ENCODE data around the gene C1orf74.

DNA sequence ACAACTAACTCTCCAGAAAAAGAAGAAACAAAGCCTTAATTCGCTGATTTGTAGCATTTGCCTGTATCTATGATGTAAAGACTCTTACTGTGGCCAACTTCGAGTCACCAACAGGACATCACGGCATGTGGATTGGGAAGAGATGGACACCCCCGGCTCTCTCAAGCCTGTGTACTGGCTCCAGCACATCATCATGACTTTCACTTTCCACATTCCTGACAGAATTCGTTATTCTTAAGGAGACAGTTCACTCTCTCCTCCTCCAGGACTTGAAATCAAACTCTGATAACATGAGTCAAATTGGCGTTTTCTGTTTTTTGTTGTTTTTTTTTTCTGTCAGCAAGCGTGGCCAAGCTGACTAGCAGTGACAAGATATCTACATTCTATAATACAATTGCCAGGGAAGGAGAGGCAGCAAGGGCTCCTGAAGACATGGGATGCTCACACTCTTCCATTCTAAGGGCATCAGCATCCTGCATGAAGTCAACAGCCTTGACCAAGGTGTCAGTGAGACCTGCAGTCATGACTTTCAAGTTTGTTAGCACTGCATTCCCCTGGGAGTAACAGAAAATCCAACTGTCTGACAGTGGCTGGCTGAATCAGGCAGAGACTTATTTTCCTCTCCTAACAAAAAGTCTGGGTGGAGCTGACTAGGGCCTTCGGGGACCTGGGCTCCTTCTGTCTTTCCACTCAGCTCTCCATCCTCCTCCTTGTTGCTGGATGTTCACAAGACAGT is 41.8 kb downstream of the C1orf74 start:
- TF ChIP-seq YY1 (IDR thresholded peaks at IDR 0.05; ENCODE audit: low read depth) = no peak
- no peak for TF ChIP-seq EP300 (IDR thresholded peaks at IDR 0.05; ENCODE audit: borderline replicate concordance)
- TF ChIP-seq, protein P1, sequence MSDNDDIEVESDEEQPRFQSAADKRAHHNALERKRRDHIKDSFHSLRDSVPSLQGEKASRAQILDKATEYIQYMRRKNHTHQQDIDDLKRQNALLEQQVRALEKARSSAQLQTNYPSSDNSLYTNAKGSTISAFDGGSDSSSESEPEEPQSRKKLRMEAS (IDR thresholded peaks at IDR 0.05) = no peak
- TF ChIP-seq, protein P2, sequence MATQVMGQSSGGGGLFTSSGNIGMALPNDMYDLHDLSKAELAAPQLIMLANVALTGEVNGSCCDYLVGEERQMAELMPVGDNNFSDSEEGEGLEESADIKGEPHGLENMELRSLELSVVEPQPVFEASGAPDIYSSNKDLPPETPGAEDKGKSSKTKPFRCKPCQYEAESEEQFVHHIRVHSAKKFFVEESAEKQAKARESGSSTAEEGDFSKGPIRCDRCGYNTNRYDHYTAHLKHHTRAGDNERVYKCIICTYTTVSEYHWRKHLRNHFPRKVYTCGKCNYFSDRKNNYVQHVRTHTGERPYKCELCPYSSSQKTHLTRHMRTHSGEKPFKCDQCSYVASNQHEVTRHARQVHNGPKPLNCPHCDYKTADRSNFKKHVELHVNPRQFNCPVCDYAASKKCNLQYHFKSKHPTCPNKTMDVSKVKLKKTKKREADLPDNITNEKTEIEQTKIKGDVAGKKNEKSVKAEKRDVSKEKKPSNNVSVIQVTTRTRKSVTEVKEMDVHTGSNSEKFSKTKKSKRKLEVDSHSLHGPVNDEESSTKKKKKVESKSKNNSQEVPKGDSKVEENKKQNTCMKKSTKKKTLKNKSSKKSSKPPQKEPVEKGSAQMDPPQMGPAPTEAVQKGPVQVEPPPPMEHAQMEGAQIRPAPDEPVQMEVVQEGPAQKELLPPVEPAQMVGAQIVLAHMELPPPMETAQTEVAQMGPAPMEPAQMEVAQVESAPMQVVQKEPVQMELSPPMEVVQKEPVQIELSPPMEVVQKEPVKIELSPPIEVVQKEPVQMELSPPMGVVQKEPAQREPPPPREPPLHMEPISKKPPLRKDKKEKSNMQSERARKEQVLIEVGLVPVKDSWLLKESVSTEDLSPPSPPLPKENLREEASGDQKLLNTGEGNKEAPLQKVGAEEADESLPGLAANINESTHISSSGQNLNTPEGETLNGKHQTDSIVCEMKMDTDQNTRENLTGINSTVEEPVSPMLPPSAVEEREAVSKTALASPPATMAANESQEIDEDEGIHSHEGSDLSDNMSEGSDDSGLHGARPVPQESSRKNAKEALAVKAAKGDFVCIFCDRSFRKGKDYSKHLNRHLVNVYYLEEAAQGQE (IDR thresholded peaks at IDR 0.05; ENCODE audit: low read depth) = no peak
